K562 (cell line): Measurements from ENCODE around the gene BRMS1. TPM values are rescaled to one million over a fixed set of nuclear protein-coding genes. Genes with fewer than 3 reads are reported as not detected.

Experiments
- ATAC-seq: fragments of 200-7000 bp; cut with Tn5 transposase; 3 replicates; pipeline ENCODE4 v1.9.1; 2020; ENCODE audit warnings: moderate library complexity
- BruUV-seq: library from RNA; stranded (reverse); fragments of 400-500 nt; replicated peaks from 2 replicates; lab custom pipeline; 2021; lab: Mats Ljungman, UMichigan
- CTCF ChIA-PET: fragments of 300-600 bp; formaldehyde crosslinking; extraction: SDS; loops from one replicate; lab custom pipeline; 2021; ENCODE audit warnings: low intra/inter-chr PET ratio; lab: Yijun Ruan, JAX
- POLR2A ChIA-PET: fragments of 300-600, 350-650 bp; sonication (Branson Sonifier 250); formaldehyde crosslinking; extraction: SDS; loops from one replicate; lab custom pipeline; 2021; ENCODE audit warnings: antibody characterized with exemption, inconsistent platforms; lab: Yijun Ruan, JAX
- DNase-seq, 4 experiments: peaks; one replicate each; pipeline versions ENCODE4 v3.0.0 to v3.0.0-alpha.2; 2011 to 2018; ENCODE audit warnings: low spot score in 3 of 4, mixed read lengths in 3 of 4; ENCODE audit errors: extremely low read depth in 1 of 4
- FAIRE-seq: peaks from 2 replicates; lab custom pipeline; 2011; peaks lifted over from hg19 to GRCh38; lab: Jason Lieb, UNC
- H2AFZ ChIP-seq: 2 replicates; pipeline ENCODE4 v1.6.0; 2011; ENCODE audit warnings: low read depth, low read length, control low read depth, inconsistent platforms
- H3K27ac ChIP-seq: fragments of 200-600 bp; 3 replicates; pipeline ENCODE4 v1.8.0; 2011; ENCODE audit warnings: low read depth, mild to moderate bottlenecking, control low read depth, inconsistent platforms, low read length, moderate library complexity, mixed read lengths; ENCODE audit errors: extremely low read depth
- H3K27me3 ChIP-seq, 2 experiments: fragments of 300-600 bp in 1 of 2; 2 replicates in 1 of 2; 3 replicates in 1 of 2; pipeline versions ENCODE4 v1.6.0 to v1.8.0; 2011; ENCODE audit warnings: inconsistent platforms in 2 of 2, low read length in 2 of 2, mild to moderate bottlenecking in 1 of 2, mixed read lengths in 1 of 2, moderate library complexity in 1 of 2; ENCODE audit not compliant: control insufficient read depth in 2 of 2, insufficient read depth in 2 of 2
- H3K36me3 ChIP-seq: fragments of 300-600 bp; 3 replicates; pipeline ENCODE4 v1.8.0; 2011; ENCODE audit warnings: mild to moderate bottlenecking, low read length, inconsistent platforms; ENCODE audit not compliant: control insufficient read depth, insufficient read depth
- H3K4me1 ChIP-seq, 2 experiments: fragments of 200-600 bp in 1 of 2; replicated peaks in 1 of 2; 2 replicates in 1 of 2; 3 replicates in 1 of 2; pipeline versions ENCODE4 v1.5.1 to v1.8.0; 2011; ENCODE audit warnings: inconsistent platforms in 2 of 2, low read length in 2 of 2, mild to moderate bottlenecking in 1 of 2, mixed read lengths in 1 of 2, moderate library complexity in 1 of 2; ENCODE audit not compliant: control insufficient read depth in 2 of 2, insufficient read depth in 2 of 2
- H3K4me2 ChIP-seq: 2 replicates; pipeline ENCODE4 v1.6.1; 2011; ENCODE audit warnings: low read length, control low read depth, inconsistent platforms, mixed read lengths; ENCODE audit not compliant: insufficient read depth
- H3K4me3 ChIP-seq: fragments of 200-600 bp; sonication (generic), shearing (Covaris generic); 2 replicates; pipeline ENCODE4 v1.5.1; 2016; ENCODE audit warnings: control low read depth, inconsistent platforms
- H3K79me2 ChIP-seq: fragments of 200-600 bp; 3 replicates; pipeline ENCODE4 v1.8.0; 2011; ENCODE audit warnings: low read length, inconsistent platforms; ENCODE audit not compliant: control insufficient read depth, insufficient read depth
- H3K9ac ChIP-seq, 2 experiments: 2 replicates each; pipeline versions ENCODE4 v1.6.0 to v1.6.1; 2011; ENCODE audit warnings: low read depth in 2 of 2, low read length in 2 of 2, control low read depth in 1 of 2, inconsistent platforms in 1 of 2, mild to moderate bottlenecking in 1 of 2, mixed read lengths in 1 of 2; ENCODE audit not compliant: insufficient read depth in 1 of 2
- H3K9me1 ChIP-seq: one replicate; pipeline ENCODE4 v1.6.0; 2011; ENCODE audit warnings: inconsistent platforms, mild to moderate bottlenecking, low read length, moderate library complexity; ENCODE audit not compliant: control insufficient read depth, insufficient read depth
- H3K9me3 ChIP-seq: replicated peaks from 2 replicates; pipeline ENCODE4 v1.5.1; 2011; ENCODE audit warnings: low read depth, low read length, inconsistent platforms; ENCODE audit not compliant: control insufficient read depth, insufficient read depth
- H4K20me1 ChIP-seq: replicated peaks from 2 replicates; pipeline ENCODE4 v1.6.1; 2011; ENCODE audit warnings: low read length, inconsistent platforms, mixed read lengths; ENCODE audit not compliant: control insufficient read depth, insufficient read depth
- ATF4 ChIP-seq: fragments of 450-650 bp; formaldehyde crosslinking; IDR thresholded peaks from 2 replicates; pipeline ENCODE4 v1.4.0; 2022; ENCODE audit warnings: mild to moderate bottlenecking, moderate library complexity
- BCOR ChIP-seq: fragments of 450-650 bp; IDR thresholded peaks from 2 replicates; pipeline ENCODE4 v1.6.1; 2016
- CCAR2 ChIP-seq: fragments of 200-400 bp; formaldehyde crosslinking; IDR thresholded peaks from 2 replicates; pipeline ENCODE4 v1.6.1; 2017; ENCODE audit warnings: mild to moderate bottlenecking, low read depth, low read length
- EHMT2 ChIP-seq: fragments of 450-650 bp; IDR thresholded peaks from 2 replicates; pipeline ENCODE4 v1.6.1; 2018; ENCODE audit warnings: antibody characterized with exemption
- FOXJ3 ChIP-seq: sonication (generic); formaldehyde crosslinking; IDR thresholded peaks from 2 replicates; pipeline ENCODE4 v1.4.0; 2020; ENCODE audit warnings: mild to moderate bottlenecking, missing genetic modification reagents
- JUNB ChIP-seq: fragments of 450-650 bp; formaldehyde crosslinking; conservative IDR thresholded peaks from 2 replicates; pipeline ENCODE4 v1.4.0; 2020; ENCODE audit warnings: mild to moderate bottlenecking
- KDM1A ChIP-seq, 2 experiments: fragments of 450-650 bp; IDR thresholded peaks; 2 replicates each; pipeline ENCODE4 v1.6.1; 2016; ENCODE audit warnings: mild to moderate bottlenecking in 2 of 2
- RBM25 ChIP-seq: fragments of 200-400 bp; formaldehyde crosslinking; IDR thresholded peaks from 2 replicates; pipeline ENCODE4 v1.6.1; 2018; ENCODE audit warnings: low read length, low read depth, moderate library complexity; ENCODE audit not compliant: severe bottlenecking
- RBM34 ChIP-seq: fragments of 200-400 bp; formaldehyde crosslinking; IDR thresholded peaks from 2 replicates; pipeline ENCODE4 v1.6.1; 2018; ENCODE audit warnings: low read length, borderline replicate concordance; ENCODE audit not compliant: insufficient read depth
- SNAPC5 ChIP-seq: fragments of 250-450 bp; sonication (Bioruptor Pico); IDR thresholded peaks from 2 replicates; pipeline ENCODE4 v1.8.0; 2021; ENCODE audit warnings: moderate library complexity, mild to moderate bottlenecking, inconsistent platforms
- TRIM24 ChIP-seq, 2 experiments: fragments of 450-650 bp; IDR thresholded peaks; 2 replicates each; pipeline ENCODE4 v1.6.1; 2016
- XRCC3 ChIP-seq: fragments of 450-650 bp; IDR thresholded peaks from 2 replicates; pipeline ENCODE4 v1.6.1; 2017; ENCODE audit warnings: mild to moderate bottlenecking, moderate library complexity
- ZBTB1 ChIP-seq: sonication (generic); formaldehyde crosslinking; IDR thresholded peaks from 2 replicates; pipeline ENCODE4 v1.8.1; 2023; ENCODE audit warnings: missing genetic modification reagents, low read depth, mild to moderate bottlenecking, borderline replicate concordance
- ZBTB2 ChIP-seq: fragments of 450-650 bp; IDR thresholded peaks from 2 replicates; pipeline ENCODE4 v1.6.1; 2016; ENCODE audit warnings: antibody characterized with exemption
- ZC3H11A ChIP-seq: IDR thresholded peaks from 2 replicates; pipeline ENCODE4 v1.6.1; 2012; ENCODE audit warnings: low read depth, low read length, improper control_type of control experiment
- ZNF121 ChIP-seq: sonication (generic); formaldehyde crosslinking; conservative IDR thresholded peaks from 2 replicates; pipeline ENCODE4 v1.8.0; 2022; ENCODE audit warnings: missing genetic modification reagents
- ZNF146 ChIP-seq: IDR thresholded peaks from one replicate; pipeline ENCODE4 v1.6.1; 2018; ENCODE audit warnings: missing compliant biosample characterization; ENCODE audit not compliant: unreplicated experiment
- ZNF23 ChIP-seq: fragments of 250-450 bp; sonication (Bioruptor Pico); IDR thresholded peaks from 2 replicates; pipeline ENCODE4 v1.4.0; 2020; ENCODE audit warnings: mild to moderate bottlenecking
- ZNF311 ChIP-seq: fragments of 250-450 bp; sonication (Bioruptor Pico); IDR thresholded peaks from 2 replicates; pipeline ENCODE4 v1.4.0; 2020; ENCODE audit warnings: mild to moderate bottlenecking, moderate library complexity
- ZNF75A ChIP-seq: fragments of 450-650 bp; formaldehyde crosslinking; IDR thresholded peaks from 2 replicates; pipeline ENCODE4 v1.4.0; 2020; ENCODE audit warnings: mild to moderate bottlenecking
- ZNF778 ChIP-seq: fragments of 450-650 bp; formaldehyde crosslinking; IDR thresholded peaks from 2 replicates; pipeline ENCODE4 v1.4.0; 2020; ENCODE audit warnings: mild to moderate bottlenecking, moderate library complexity
- WGBS: fragments of 100-300 bp; shearing (Covaris generic); methylation state at CpG from one replicate; pipeline ENCODE4 v1.1.6; 2016; ENCODE audit warnings: low coverage, mixed read lengths; ENCODE audit not compliant: insufficient coverage; ENCODE audit errors: missing lambda C conversion rate; 5-methylcytosine and 5-hydroxymethylcytosine counted together
- in situ Hi-C: fragments of 300-500 bp; cut with MboI; formaldehyde crosslinking; loops from 4 replicates; pipeline ENCODE4 v1.15.0; 2018; ENCODE audit warnings: inconsistent platforms, mixed read lengths
- intact Hi-C: fragments of 100-400 bp; cut with micrococcal nuclease; formaldehyde crosslinking; loops from 2 replicates; pipeline ENCODE4 v1.14.2; 2022
- polyA plus RNA-seq, 8 experiments: library from polyadenylated mRNA; depleted of rRNA in 4 of 8; stranded (reverse) in 5 of 8; unstranded in 3 of 8; fragments of >200 nt; fragmentation: Nextera tagmentation in 2 of 8; fragmentation: Illumina TruSeq in 1 of 8; extraction: Ambion mirVana in 2 of 8; extraction: Trizol in 1 of 8; gene quantifications; 2 replicates each; pipeline versions ENCODE4 v1.2.1 to v1.2.3, GENCODE V29; 2011 to 2014; ENCODE audit warnings: inconsistent platforms in 1 of 8, missing spikeins in 1 of 8
- total RNA-seq, 7 experiments: library from RNA; depleted of rRNA in 6 of 7; stranded (reverse); fragments of >200 nt in 6 of 7; fragmentation: Illumina TruSeq in 2 of 7; extraction: Trizol in 2 of 7; gene quantifications; 2 replicates each; pipeline versions ENCODE4 v1.2.1 to v1.2.3, GENCODE V29; 2011 to 2021; ENCODE audit warnings: low replicate concordance in 1 of 7

BRMS1 gene
- total and polyA plus RNA-seq, 9 of the 15 experiments (the other 6 are each of a cell fraction or from before 2014, with no cell fraction given): 2.2 to 78.8 (median 33.4) TPM

- CTCF ChIA-PET: no interaction called here
- ATAC-seq: no peak
- BruUV-seq: no TSS peak
Observed at GRCh38 chr11:66291303-66291705, 53.6 kb downstream of the BRMS1 start.

GRCh38 chr11:66290330-66290621 lies 54.6 kb downstream of the BRMS1 start:
- ChIA-PET POLR2A (interaction anchor here (0.6 to 1.7 kb wide), 3 partner anchors 8 to 23 kb away, joined by 3 to 16 read pairs (median 4); no protein-coding TSS in a partner anchor), CTCF (interaction anchor here (0.5 kb wide), 1 partner anchor 389 kb away, joined by 4 read pairs; no protein-coding TSS in a partner anchor)
- no peak overlapping the region for H2AFZ ChIP-seq
- in situ Hi-C loops (no loop called here), intact Hi-C loops (no loop called here)
- H3K27ac ChIP-seq: no peak overlapping the region
- H3K9me3 ChIP-seq: no peaks in the 10 kb centered on the region
- H3K9me1 ChIP-seq: no peaks in the 10 kb centered on the region
- H3K4me2 ChIP-seq: peak overlapping the region; percentile 100
- H4K20me1 ChIP-seq: 0 out of 2 replicates have a peak, but pooled peaks cover 8% of the 10 kb centered on the region
- no peak for ATAC-seq
- H3K79me2 ChIP-seq: peaks cover 24% of the 10 kb centered on the region
- BruUV-seq: no TSS peak
- peak overlapping the region in 1 of 2 experiments; percentile 93; a peak in 1 of 4 replicates for H3K9ac ChIP-seq
- no peak for DNase-seq
- 17% methylated on average over 2 of the region's 2 CpGs for WGBS
- peaks cover 19 to 58% of the 10 kb centered on the region in 2 experiments for H3K4me1 ChIP-seq
- H3K4me3 ChIP-seq: peak overlapping the region; percentile 84; the same call in 1 of the 2 replicates
- no peak for FAIRE-seq
- no peaks in the 10 kb centered on the region for H3K27me3 ChIP-seq
- H3K36me3 ChIP-seq: peaks cover 22% of the 10 kb centered on the region; the same call in 2 of the 3 replicates
- no peak for TF ChIP-seq SNAPC5 (CRISPR knock-in tag)
- no peak for TF ChIP-seq ZNF23 (CRISPR knock-in tag)
- TF ChIP-seq ZNF146 (CRISPR knock-in tag): no peak
- TF ChIP-seq XRCC3: no peak
- TF ChIP-seq RBM34: no peak
- TF ChIP-seq TRIM24 (IDR thresholded peaks at IDR 0.05): no peak
- TF ChIP-seq ZBTB2: no peak
- no peak for TF ChIP-seq FOXJ3
- TF ChIP-seq ZBTB1: no peak
- TF ChIP-seq CCAR2: no peak
- TF ChIP-seq EHMT2: no peak
- no peak for TF ChIP-seq ATF4 (CRISPR knock-in tag)

More at GRCh38 chr11:66291303-66291705, 53.6 kb downstream of the BRMS1 start:
- Histone ChIP-seq H3K4me3 (no peak overlapping the region), H3K27me3 (no peaks in the 10 kb centered on the region), H3K27ac (no peak overlapping the region), H3K9ac (no peak overlapping the region), H2AFZ (no peak overlapping the region), H3K36me3 (peaks cover 14% of the 10 kb centered on the region; the same call in 2 of the 3 replicates), H3K79me2 (peaks cover 21% of the 10 kb centered on the region)
- intact Hi-C loops (no loop called here), in situ Hi-C loops (no loop called here)
- FAIRE-seq (no peak), DNase-seq (no peak)
- WGBS: 88% methylated on average over 13 of the region's 16 CpGs
- TF ChIP-seq ZNF75A (no peak), ZC3H11A (no peak), ZNF311 (CRISPR knock-in tag) (no peak), KDM1A (IDR thresholded peaks at IDR 0.05) (peak in 1 of 2 experiments; percentile 37; a peak in 1 of 4 replicates), BCOR (peak; percentile 42; the same call in 1 of the 2 replicates), JUNB (CRISPR knock-in tag) (no peak), ZNF121 (CRISPR knock-in tag) (no peak), RBM25 (peak; percentile 51), ZNF778 (CRISPR knock-in tag) (no peak)
- TF ChIP-seq, all 486 proteins: peak for 3
- no peak overlapping the region for H3K4me2 ChIP-seq
- POLR2A ChIA-PET: interaction anchor here (1.1 kb wide), 1 partner anchor 24 kb away, joined by 4 read pairs; no protein-coding TSS in a partner anchor
- peaks cover 19 to 63% of the 10 kb centered on the region in 2 experiments for H3K4me1 ChIP-seq
- no peaks in the 10 kb centered on the region for H3K9me3 ChIP-seq
- H3K9me1 ChIP-seq: no peaks in the 10 kb centered on the region
- H4K20me1 ChIP-seq: 0 out of 2 replicates have a peak, but pooled peaks cover 5% of the 10 kb centered on the region
